ENCODE measurements around the gene ZNF606.

GRCh38 chr19:58002384-58003173 is at the start of gene ZNF606:
- TF ChIP-seq, protein P1, sequence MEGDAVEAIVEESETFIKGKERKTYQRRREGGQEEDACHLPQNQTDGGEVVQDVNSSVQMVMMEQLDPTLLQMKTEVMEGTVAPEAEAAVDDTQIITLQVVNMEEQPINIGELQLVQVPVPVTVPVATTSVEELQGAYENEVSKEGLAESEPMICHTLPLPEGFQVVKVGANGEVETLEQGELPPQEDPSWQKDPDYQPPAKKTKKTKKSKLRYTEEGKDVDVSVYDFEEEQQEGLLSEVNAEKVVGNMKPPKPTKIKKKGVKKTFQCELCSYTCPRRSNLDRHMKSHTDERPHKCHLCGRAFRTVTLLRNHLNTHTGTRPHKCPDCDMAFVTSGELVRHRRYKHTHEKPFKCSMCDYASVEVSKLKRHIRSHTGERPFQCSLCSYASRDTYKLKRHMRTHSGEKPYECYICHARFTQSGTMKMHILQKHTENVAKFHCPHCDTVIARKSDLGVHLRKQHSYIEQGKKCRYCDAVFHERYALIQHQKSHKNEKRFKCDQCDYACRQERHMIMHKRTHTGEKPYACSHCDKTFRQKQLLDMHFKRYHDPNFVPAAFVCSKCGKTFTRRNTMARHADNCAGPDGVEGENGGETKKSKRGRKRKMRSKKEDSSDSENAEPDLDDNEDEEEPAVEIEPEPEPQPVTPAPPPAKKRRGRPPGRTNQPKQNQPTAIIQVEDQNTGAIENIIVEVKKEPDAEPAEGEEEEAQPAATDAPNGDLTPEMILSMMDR (IDR thresholded peaks at IDR 0.05; ENCODE audit: low read depth, low read length, poor library complexity, severe bottlenecking): no peak
- no peak for TF ChIP-seq EZH2phosphoT487 (IDR thresholded peaks at IDR 0.05; ENCODE audit: borderline replicate concordance, low read length)
